Fibroblast of the aortic adventitia (primary cell): ENCODE data around the gene ZNF205. TPM values are rescaled to one million over a fixed set of nuclear protein-coding genes. Genes with fewer than 3 reads are reported as not detected.
A peak's percentile ranks its signal among the peaks of the same experiment; 100 is the strongest.
"Not testable (repeated sequence)": the region's sequence is repeated elsewhere in the genome, so short reads cannot be mapped to it uniquely, and the experiment has no call there.

Experiments
- DNase-seq: peaks from one replicate; pipeline ENCODE4 v3.0.0-alpha.2; 2010; ENCODE audit warnings: low read depth
- H3K4me3 ChIP-seq: 2 replicates; pipeline ENCODE4 v1.5.1; 2011; ENCODE audit warnings: low read depth, mild to moderate bottlenecking, control low read depth, low read length, moderate library complexity
- CTCF ChIP-seq: IDR thresholded peaks from 2 replicates; pipeline ENCODE4 v1.5.1; 2011; ENCODE audit warnings: mild to moderate bottlenecking, low read length, control low read depth, inconsistent platforms; ENCODE audit not compliant: insufficient read depth
- total RNA-seq: library from RNA; depleted of rRNA; stranded (reverse); fragments of >200 nt; gene quantifications from 2 replicates; pipeline ENCODE4 v1.2.3, GENCODE V29; 2012; ENCODE audit warnings: low replicate concordance

The ZNF205 gene
- total RNA-seq, 1 donor: 14.7 TPM

- TF ChIP-seq CTCF: no peak
- no peak for DNase-seq
- H3K4me3 ChIP-seq: no peak overlapping the region
Observed at GRCh38 chr16:3070608-3071111, 41.7 kb upstream of the ZNF205 start.

GRCh38 chr16:3071655-3072054, 40.7 kb upstream of the ZNF205 start:
- no peak for TF ChIP-seq CTCF
- no peak overlapping the region for H3K4me3 ChIP-seq
- DNase-seq: no peak

GRCh38 chr16:3072148-3072547, 40.2 kb upstream of the ZNF205 start:
- not testable (repeated sequence) for H3K4me3 ChIP-seq, DNase-seq

DNA sequence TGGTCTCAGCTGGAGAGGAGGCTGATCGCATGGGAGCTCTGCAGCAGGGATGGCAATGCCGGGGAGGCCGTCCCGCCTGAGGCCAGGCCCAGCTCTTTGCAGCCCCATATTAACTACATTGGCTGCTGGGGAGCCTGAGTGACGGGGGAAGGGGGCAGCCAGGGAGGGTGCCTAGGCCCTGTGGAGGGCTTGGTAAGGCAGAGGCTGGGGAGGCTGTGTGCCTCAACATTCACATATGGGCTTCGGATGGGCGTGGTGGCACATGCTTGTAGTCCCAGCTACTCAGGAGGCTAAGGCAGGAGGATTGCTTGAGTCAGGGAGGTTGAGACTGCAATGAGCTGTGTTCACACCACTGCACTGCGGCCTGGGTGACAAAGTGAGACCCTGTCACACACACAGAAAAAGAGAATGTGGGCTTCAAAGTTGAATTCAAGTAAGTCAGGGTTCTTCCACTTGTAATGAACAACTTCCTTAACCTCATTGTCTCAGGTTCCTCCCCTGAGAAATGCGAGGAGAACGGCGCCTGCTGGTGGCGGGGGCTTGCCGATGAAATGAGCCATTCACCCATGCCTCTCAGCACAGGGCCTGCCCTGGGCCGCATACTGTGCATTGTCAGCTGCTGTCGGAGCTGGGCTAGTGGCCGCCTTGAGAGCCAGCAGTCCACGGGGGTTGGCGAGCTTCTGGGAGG, 39.7 kb upstream of the ZNF205 start:
- not testable (repeated sequence) for DNase-seq, H3K4me3 ChIP-seq

GRCh38 chr16:3073448-3073847, 38.9 kb upstream of the ZNF205 start:
- no peak overlapping the region for H3K4me3 ChIP-seq
- TF ChIP-seq CTCF: no peak
- DNase-seq: no peak

DNA sequence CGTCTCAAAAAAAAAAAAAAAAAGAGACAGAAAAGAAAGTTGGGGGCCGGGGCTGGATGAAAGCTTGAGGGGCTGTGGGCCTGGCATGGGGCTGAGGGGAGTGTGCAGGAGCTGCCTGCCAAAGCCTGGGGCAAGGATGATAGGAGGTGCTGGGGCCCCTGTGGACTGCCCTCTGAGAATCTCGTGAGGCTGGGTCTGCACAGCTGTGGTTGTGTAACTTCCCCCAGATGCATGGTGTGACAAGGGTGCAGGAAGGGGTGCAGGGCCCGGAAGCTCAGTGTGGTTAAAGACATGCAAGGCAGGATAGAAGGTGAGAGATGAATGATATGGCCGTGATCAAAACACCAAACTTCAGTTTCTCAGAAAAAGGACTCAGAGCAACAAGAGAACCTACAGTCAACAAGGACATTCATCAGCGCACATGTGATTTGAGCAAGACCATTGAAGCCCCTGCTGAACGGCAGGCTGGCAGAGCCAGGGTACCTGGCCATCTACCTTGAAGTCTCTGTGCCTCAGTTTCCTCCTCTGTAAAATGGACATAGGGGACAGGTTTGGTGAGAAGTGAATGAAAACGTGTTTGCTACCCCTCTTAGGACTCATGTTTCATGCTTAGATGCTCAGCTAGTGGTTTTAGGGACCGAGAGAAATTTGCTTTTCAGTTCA, 37.4 kb upstream of the ZNF205 start:
- no peak overlapping the region for H3K4me3 ChIP-seq
- DNase-seq: no peak
- no peak for TF ChIP-seq CTCF

- peak; percentile 56 for DNase-seq
- H3K4me3 ChIP-seq: no peak overlapping the region
- TF ChIP-seq CTCF: no peak
Observed at GRCh38 chr16:3075523-3075915, 36.9 kb upstream of the ZNF205 start.

- DNase-seq: not testable (repeated sequence)
Observed at GRCh38 chr16:3075946-3076345, 36.4 kb upstream of the ZNF205 start.

More at GRCh38 chr16:3075946-3076345, 36.4 kb upstream of the ZNF205 start:
- not testable (repeated sequence) for H3K4me3 ChIP-seq
